GM12878 (cell line): Measurements from ENCODE around the gene ATP6V0E1. TPM values are rescaled to one million over a fixed set of nuclear protein-coding genes. Genes with fewer than 3 reads are reported as not detected.

ENCODE experiments used
- CHD1 ChIP-seq: IDR thresholded peaks from 2 replicates; pipeline ENCODE4 v1.6.1; 2012; ENCODE audit warnings: low read depth, low read length, improper control_type of control experiment
- CHD2 ChIP-seq: IDR thresholded peaks from 2 replicates; pipeline ENCODE4 v1.6.1; 2011; ENCODE audit warnings: low read depth, low read length, improper control_type of control experiment, borderline replicate concordance
- MAX ChIP-seq: IDR thresholded peaks from 2 replicates; pipeline ENCODE4 v1.6.1; 2012; ENCODE audit warnings: low read depth, low read length, improper control_type of control experiment
- REST ChIP-seq: IDR thresholded peaks from 2 replicates; pipeline ENCODE4 v1.6.1; 2012; ENCODE audit warnings: mild to moderate bottlenecking, low read depth, low read length
- SRF ChIP-seq, 2 experiments: IDR thresholded peaks; 2 replicates each; pipeline ENCODE4 v1.6.1; 2011; ENCODE audit warnings: low read depth in 2 of 2, low read length in 2 of 2, mild to moderate bottlenecking in 1 of 2, moderate library complexity in 1 of 2
- ZBTB11 ChIP-seq: fragments of 450-650 bp; formaldehyde crosslinking; IDR thresholded peaks from 2 replicates; pipeline ENCODE4 v1.5.0; 2022; ENCODE audit warnings: mild to moderate bottlenecking, missing genetic modification characterization
- ZZZ3 ChIP-seq: IDR thresholded peaks from 2 replicates; pipeline ENCODE4 v1.6.1; 2011; ENCODE audit warnings: low read depth; ENCODE audit not compliant: control insufficient read depth, insufficient read length
- polyA plus RNA-seq, 11 experiments: library from polyadenylated mRNA; depleted of rRNA in 4 of 11; unstranded in 6 of 11; stranded (reverse) in 5 of 11; fragments of >200 nt; fragmentation: Nextera tagmentation in 4 of 11; fragmentation: Illumina TruSeq in 1 of 11; extraction: Ambion mirVana in 4 of 11; extraction: Trizol in 1 of 11; gene quantifications; 1 replicate in 1 of 11; 2 replicates in 10 of 11; pipeline versions ENCODE4 v1.2.1 to v1.2.3, GENCODE V29; 2011 to 2016; ENCODE audit warnings: inconsistent platforms in 2 of 11, missing spikeins in 2 of 11, low read depth in 1 of 11
- total RNA-seq, 4 experiments: library from RNA; depleted of rRNA in 3 of 4; stranded (reverse); fragments of >200 nt in 3 of 4; fragmentation: Illumina TruSeq in 1 of 4; extraction: Trizol in 1 of 4; gene quantifications; 2 replicates each; pipeline versions ENCODE4 v1.2.1 to v1.2.3, GENCODE V29; 2013 to 2021

Gene ATP6V0E1
- total and polyA plus RNA-seq, 10 of the 15 experiments (the other 5 are each of a cell fraction or from before 2014, with no cell fraction given), result 143 to 787 (median 306) TPM

GRCh38 chr5:172943283-172943841, 40.2 kb upstream of the ATP6V0E1 start (continued):
- TF ChIP-seq REST (no peak), CHD2 (no peak), MAX (no peak), SRF (IDR thresholded peaks at IDR 0.05; ENCODE audit: low read depth in 2 of 2, low read length in 2 of 2) (no peak), ZBTB11 (CRISPR knock-in tag) (no peak), CHD1 (no peak), ZZZ3 (no peak)
